Uterus (tissue), 4 donors: ENCODE measurements around the gene CAMKK2. TPM values are rescaled to one million over a fixed set of nuclear protein-coding genes. Genes with fewer than 3 reads are reported as not detected.
A peak's percentile ranks its signal among the peaks of the same experiment; 100 is the strongest.

Experiments used
- DNase-seq, 2 donors: peaks; one replicate each; pipeline ENCODE4 v3.0.0-alpha.2; 2019 to 2020
- H3K27ac ChIP-seq, 2 donors: fragments of 200-600 bp; sonication (generic); 1 replicate in 1 of 2; 2 replicates in 1 of 2; pipeline ENCODE4 v1.5.1; 2016 to 2018
- H3K27me3 ChIP-seq, 2 donors: fragments of 200-600 bp; sonication (generic); one replicate each; pipeline ENCODE4 v1.5.1; 2018 to 2019; ENCODE audit warnings: control low read depth in 1 of 2
- H3K36me3 ChIP-seq, 2 donors: fragments of 200-600 bp; sonication (generic); one replicate each; pipeline ENCODE4 v1.5.1; 2019; ENCODE audit warnings: control low read depth in 1 of 2
- H3K4me1 ChIP-seq, 2 donors: fragments of 200-600 bp; sonication (generic); one replicate each; pipeline ENCODE4 v1.5.1; 2018 to 2019; ENCODE audit warnings: control low read depth in 1 of 2
- H3K4me3 ChIP-seq, 2 donors: fragments of 200-600 bp; sonication (generic); 1 replicate in 1 of 2; 2 replicates in 1 of 2; pipeline ENCODE4 v1.5.1; 2018 to 2019; ENCODE audit warnings: mild to moderate bottlenecking in 1 of 2
- H3K9me3 ChIP-seq, 2 donors: fragments of 200-600 bp; sonication (generic); one replicate each; pipeline ENCODE4 v1.5.1; 2019; ENCODE audit warnings: control low read depth in 1 of 2
- POLR2A ChIP-seq, 2 donors: fragments of 450-650 bp; IDR thresholded peaks; one replicate each; pipeline ENCODE4 v1.6.1; 2016; ENCODE audit warnings: antibody characterized with exemption in 2 of 2, mild to moderate bottlenecking in 1 of 2, moderate library complexity in 1 of 2
- intact Hi-C: fragments of 100-400 bp; cut with DNase I; formaldehyde crosslinking; loops from one replicate; pipeline ENCODE4 v1.15.1; 2023; ENCODE audit warnings: low total_unique reads
- total RNA-seq, 4 donors: library from RNA; depleted of rRNA in 3 of 4; stranded (reverse); fragments of >200 nt in 3 of 4; gene quantifications; one replicate each; pipeline versions ENCODE4 v1.1.0 to v1.2.4, GENCODE V29; 2014 to 2023
- TF ChIP-seq, protein P1 (sequence below), 4 experiments: fragments of 200-600 bp in 2 of 4; fragments of 450-650 bp in 2 of 4; sonication (generic) in 2 of 4; IDR thresholded peaks; one replicate each; pipeline ENCODE4 v1.5.1; 2016 to 2019; ENCODE audit warnings: antibody characterized with exemption in 4 of 4, mild to moderate bottlenecking in 2 of 4, moderate library complexity in 1 of 4
- donor health status: DM: yes; HTN: yes; CAD: no.

CAMKK2 gene
- total RNA-seq, 4 donors from 2014 or later = 7.9 to 55.1 (median 22.6) TPM

DNA sequence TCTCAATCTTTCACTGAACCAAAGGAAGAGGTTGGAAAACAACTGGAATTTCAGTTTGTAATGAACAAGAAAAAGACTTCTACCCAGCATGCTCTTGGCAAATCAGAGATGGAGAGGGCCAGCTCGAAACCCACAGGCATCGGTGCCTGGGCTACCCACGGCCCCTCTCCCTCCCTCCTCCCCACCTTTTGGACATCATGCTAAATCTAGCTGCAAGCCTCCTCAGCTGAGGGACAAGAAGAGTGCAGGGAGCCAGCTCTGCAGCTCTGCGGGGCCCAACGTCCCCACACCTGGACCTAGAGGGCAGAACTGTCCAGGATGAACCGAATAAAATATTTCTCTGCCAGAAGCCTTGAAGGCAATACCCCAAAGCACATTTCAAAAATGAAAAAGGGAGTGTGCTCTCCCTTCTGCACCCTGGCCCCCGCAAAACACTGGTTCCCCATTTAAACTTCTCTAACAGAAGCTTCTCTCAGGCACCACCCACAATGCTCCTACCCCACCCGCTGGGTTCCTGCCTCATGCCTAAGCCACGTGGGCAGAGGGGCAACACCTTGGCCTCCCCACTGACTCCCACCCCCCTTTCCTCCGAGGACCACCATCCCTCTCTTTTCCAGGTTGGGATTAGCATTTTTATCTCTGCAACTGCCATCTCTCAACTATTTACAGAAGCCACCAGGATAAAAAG is 8.2 kb downstream of the CAMKK2 start:
- peaks cover 0 to 8% of the 10 kb centered on the region in 2 donors for H3K4me1 ChIP-seq
- no peak overlapping the region for H3K4me3 ChIP-seq
- no peaks in the 10 kb centered on the region for H3K9me3 ChIP-seq
- DNase-seq = no peak
- H3K36me3 ChIP-seq = no peaks in the 10 kb centered on the region
- peak overlapping the region; percentile 40 to 65 for H3K27ac ChIP-seq
- intact Hi-C loops = no loop called here
- no peaks in the 10 kb centered on the region for H3K27me3 ChIP-seq
- TF ChIP-seq, protein P1, sequence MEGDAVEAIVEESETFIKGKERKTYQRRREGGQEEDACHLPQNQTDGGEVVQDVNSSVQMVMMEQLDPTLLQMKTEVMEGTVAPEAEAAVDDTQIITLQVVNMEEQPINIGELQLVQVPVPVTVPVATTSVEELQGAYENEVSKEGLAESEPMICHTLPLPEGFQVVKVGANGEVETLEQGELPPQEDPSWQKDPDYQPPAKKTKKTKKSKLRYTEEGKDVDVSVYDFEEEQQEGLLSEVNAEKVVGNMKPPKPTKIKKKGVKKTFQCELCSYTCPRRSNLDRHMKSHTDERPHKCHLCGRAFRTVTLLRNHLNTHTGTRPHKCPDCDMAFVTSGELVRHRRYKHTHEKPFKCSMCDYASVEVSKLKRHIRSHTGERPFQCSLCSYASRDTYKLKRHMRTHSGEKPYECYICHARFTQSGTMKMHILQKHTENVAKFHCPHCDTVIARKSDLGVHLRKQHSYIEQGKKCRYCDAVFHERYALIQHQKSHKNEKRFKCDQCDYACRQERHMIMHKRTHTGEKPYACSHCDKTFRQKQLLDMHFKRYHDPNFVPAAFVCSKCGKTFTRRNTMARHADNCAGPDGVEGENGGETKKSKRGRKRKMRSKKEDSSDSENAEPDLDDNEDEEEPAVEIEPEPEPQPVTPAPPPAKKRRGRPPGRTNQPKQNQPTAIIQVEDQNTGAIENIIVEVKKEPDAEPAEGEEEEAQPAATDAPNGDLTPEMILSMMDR (IDR thresholded peaks at IDR 0.05) = no peak
- no peak for TF ChIP-seq POLR2A (IDR thresholded peaks at IDR 0.05)

DNA sequence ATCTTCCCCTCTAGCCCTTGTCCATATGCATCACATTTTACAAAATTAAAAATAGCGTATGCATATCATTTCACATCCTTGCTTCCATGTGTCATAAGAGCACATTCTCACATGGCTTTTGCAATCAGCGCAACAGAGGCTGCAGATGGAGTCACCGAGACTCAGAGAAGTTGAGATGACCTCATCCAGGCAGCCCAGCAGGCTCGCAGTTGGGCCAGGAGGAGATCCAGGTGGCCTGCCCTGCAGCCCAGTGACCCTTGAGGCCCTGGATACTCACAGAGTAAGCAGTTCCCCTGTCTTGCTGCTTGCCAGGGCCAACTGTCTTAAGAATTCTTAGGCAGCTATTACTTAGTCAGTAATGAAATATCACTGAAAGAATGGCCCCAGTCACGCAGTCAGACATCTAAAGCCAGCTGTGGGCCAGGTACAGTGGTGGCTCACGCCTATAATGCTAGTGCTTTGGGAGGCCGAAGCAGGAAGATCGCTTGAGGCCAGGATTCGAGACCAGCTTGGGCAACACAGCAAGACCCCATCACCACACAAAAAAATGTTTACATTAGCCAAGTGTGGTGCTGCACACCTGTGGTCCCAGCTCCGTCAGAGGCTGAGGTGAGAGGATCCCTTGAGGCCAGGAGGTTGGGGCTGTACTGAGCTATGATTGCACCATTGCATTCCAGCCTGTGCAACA is 9.1 kb downstream of the CAMKK2 start:
- H3K27me3 ChIP-seq = no peaks in the 10 kb centered on the region
- no peak for TF ChIP-seq POLR2A (IDR thresholded peaks at IDR 0.05)
- TF ChIP-seq, protein P1 (IDR thresholded peaks at IDR 0.05) = no peak
- H3K4me3 ChIP-seq = no peak overlapping the region
- no peak overlapping the region for H3K27ac ChIP-seq
- H3K4me1 ChIP-seq = peaks cover 0 to 8% of the 10 kb centered on the region in 2 donors
- no peaks in the 10 kb centered on the region for H3K9me3 ChIP-seq
- no peak for DNase-seq
- intact Hi-C loops = no loop called here
- no peaks in the 10 kb centered on the region for H3K36me3 ChIP-seq

DNA sequence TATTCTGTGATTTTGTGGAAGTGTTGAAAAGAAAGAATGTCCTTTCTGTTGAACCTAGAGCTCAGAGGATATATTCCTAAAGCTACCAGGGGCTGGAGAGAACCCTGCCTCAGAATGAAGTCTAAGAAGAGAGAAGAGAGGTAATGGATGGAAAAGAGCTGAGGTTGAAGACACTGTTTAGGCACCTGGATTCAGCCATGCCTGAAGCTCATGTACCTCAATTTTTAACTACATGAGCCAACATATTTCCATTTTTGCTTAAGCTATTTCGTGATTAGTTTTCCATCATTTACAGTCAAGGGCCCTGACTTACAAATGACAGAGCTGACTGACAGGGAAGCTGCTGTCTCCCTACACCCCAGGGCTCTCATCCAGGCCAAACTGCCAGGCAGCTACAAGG is 10.7 kb downstream of the CAMKK2 start:
- Histone ChIP-seq H3K27me3 (no peaks in the 10 kb centered on the region), H3K4me3 (no peak overlapping the region), H3K4me1 (peaks cover 0 to 8% of the 10 kb centered on the region in 2 donors), H3K36me3 (no peaks in the 10 kb centered on the region), H3K27ac (no peak overlapping the region), H3K9me3 (no peaks in the 10 kb centered on the region)
- no peak for DNase-seq
- intact Hi-C loops = no loop called here
- TF ChIP-seq, protein P1 (IDR thresholded peaks at IDR 0.05) = no peak
- TF ChIP-seq POLR2A (IDR thresholded peaks at IDR 0.05) = no peak

DNA sequence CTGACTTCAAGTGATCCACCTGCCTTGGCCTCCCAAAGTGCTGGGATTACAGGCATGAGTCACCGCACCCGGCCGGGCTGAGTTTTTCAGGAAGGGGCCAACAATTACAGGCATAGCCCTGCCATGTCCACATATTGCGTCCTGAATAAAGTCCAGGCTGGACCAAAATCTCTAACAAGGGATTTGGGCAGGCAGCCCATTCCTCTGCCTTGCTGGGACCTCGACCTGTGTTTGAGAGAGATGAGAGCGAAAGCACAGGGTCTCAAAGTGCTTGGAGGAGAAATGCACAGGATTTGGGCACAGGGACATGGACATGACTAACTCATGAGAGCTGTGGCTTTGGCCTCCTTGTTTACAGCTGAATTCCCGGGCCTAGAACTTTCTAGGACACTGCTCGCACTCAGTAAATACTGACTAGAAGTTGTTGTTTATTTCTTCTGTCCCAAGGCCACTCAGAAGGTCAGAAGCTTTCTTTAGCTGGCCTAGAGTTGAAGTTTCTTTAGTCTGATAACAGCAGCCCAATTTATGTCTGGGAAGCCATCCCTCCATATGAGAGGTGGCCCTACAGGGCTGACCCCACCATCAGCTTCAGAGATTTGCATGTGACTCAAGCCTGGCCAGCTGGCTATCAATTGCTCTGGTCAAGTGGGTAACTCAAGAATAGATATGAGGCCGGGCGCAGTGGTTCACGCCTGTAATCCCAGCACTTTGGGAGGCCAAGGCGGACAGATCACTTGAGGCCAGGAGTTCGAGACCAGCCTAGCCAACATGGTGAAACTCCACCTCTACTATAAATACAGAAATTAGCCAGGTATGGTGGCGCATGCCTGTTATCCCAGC is 11.7 kb downstream of the CAMKK2 start:
- Histone ChIP-seq H3K4me3 (no peak overlapping the region), H3K4me1 (peaks cover 0 to 8% of the 10 kb centered on the region in 2 donors), H3K27ac (peak overlapping the region in 1 of 2 donors; percentile 58), H3K9me3 (no peaks in the 10 kb centered on the region), H3K36me3 (no peaks in the 10 kb centered on the region), H3K27me3 (no peaks in the 10 kb centered on the region)
- no peak for DNase-seq
- TF ChIP-seq POLR2A (IDR thresholded peaks at IDR 0.05) = no peak
- TF ChIP-seq, protein P1 (IDR thresholded peaks at IDR 0.05) = no peak
- intact Hi-C loops = no loop called here
